Measurements from ENCODE around the gene RXRA.

GRCh38 chr9:134475011-134475790 is 148.9 kb downstream of the RXRA start:
- TF ChIP-seq POLR2AphosphoS5 (IDR thresholded peaks at IDR 0.05; ENCODE audit: borderline replicate concordance, low read depth, low read length) = no peak
- TF ChIP-seq EZH2 (IDR thresholded peaks at IDR 0.05) = no peak
- TF ChIP-seq FOXP2 (optimal IDR thresholded peaks at IDR 0.05; ENCODE audit: control extremely low read depth, extremely low read length, insufficient read depth) = no peak
